GM10248 (cell line): Measurements from ENCODE around the gene FAM162B.

ENCODE experiments used
- CTCF ChIA-PET: fragments of 300-600 bp; sonication (Branson Sonifier 250); formaldehyde crosslinking; extraction: SDS; loops from one replicate; lab custom pipeline; 2021; ENCODE audit warnings: antibody characterized with exemption; lab: Yijun Ruan, JAX
- POLR2A ChIA-PET: fragments of 350-650 bp; sonication (Branson Sonifier 250); formaldehyde crosslinking; extraction: SDS; loops from one replicate; lab custom pipeline; 2020; ENCODE audit warnings: antibody characterized with exemption; lab: Yijun Ruan, JAX
- DNase-seq: peaks from one replicate; pipeline ENCODE4 v3.0.0; 2012; ENCODE audit errors: extremely low spot score
- CTCF ChIP-seq: IDR thresholded peaks from 2 replicates; pipeline ENCODE4 v1.5.1; 2012; ENCODE audit warnings: mild to moderate bottlenecking, low read depth; ENCODE audit errors: extremely low read depth, missing control alignments, control extremely low read depth

Gene FAM162B

GRCh38 chr6:116764629-116764960 is 924 bp downstream of the FAM162B start:
- no peak for DNase-seq
- POLR2A ChIA-PET, result no interaction called here
- CTCF ChIA-PET, result no interaction called here
- TF ChIP-seq CTCF, result no peak

GRCh38 chr6:116763906-116764628 is 1.5 kb downstream of the FAM162B start:
- DNase-seq, result no peak
- CTCF ChIA-PET, result interaction anchor here (0.6 kb wide), 1 partner anchor 15 kb away, joined by 3 read pairs; no protein-coding TSS in a partner anchor
- POLR2A ChIA-PET, result no interaction called here
- no peak for TF ChIP-seq CTCF

- ChIA-PET POLR2A (no interaction called here), CTCF (interaction anchor here (0.6 to 0.8 kb wide), 2 partner anchors 14 to 16 kb away, joined by 3 read pairs; no protein-coding TSS in a partner anchor)
- DNase-seq, result no peak
- TF ChIP-seq CTCF, result no peak
Observed at GRCh38 chr6:116763048-116763447, 2.5 kb downstream of the FAM162B start.

- no peak for TF ChIP-seq CTCF
- CTCF ChIA-PET, result interaction anchor here (1.4 kb wide), 1 partner anchor 31 kb away, joined by 3 read pairs; no protein-coding TSS in a partner anchor
- no peak for DNase-seq
- POLR2A ChIA-PET, result no interaction called here
Observed at GRCh38 chr6:116762235-116762634, 3.3 kb downstream of the FAM162B start.

GRCh38 chr6:116761779-116762178 is 3.7 kb downstream of the FAM162B start:
- CTCF ChIA-PET, result interaction anchor here (1.4 kb wide), 1 partner anchor 31 kb away, joined by 3 read pairs; no protein-coding TSS in a partner anchor
- no peak for DNase-seq
- POLR2A ChIA-PET, result no interaction called here
- no peak for TF ChIP-seq CTCF

GRCh38 chr6:116745176-116745575 is 20.3 kb downstream of the FAM162B start:
- CTCF ChIA-PET, result no interaction called here
- POLR2A ChIA-PET, result no interaction called here
- TF ChIP-seq CTCF, result no peak
- no peak for DNase-seq
